ENCODE results near the gene NDUFS7. TPM values are rescaled to one million over a fixed set of nuclear protein-coding genes. Genes with fewer than 3 reads are reported as not detected.

NDUFS7 gene
- total and polyA plus RNA-seq, 10 of the 15 experiments (the other 5 are each of a cell fraction or from before 2014, with no cell fraction given): 5.1 to 282 (median 92.9) TPM

DNA sequence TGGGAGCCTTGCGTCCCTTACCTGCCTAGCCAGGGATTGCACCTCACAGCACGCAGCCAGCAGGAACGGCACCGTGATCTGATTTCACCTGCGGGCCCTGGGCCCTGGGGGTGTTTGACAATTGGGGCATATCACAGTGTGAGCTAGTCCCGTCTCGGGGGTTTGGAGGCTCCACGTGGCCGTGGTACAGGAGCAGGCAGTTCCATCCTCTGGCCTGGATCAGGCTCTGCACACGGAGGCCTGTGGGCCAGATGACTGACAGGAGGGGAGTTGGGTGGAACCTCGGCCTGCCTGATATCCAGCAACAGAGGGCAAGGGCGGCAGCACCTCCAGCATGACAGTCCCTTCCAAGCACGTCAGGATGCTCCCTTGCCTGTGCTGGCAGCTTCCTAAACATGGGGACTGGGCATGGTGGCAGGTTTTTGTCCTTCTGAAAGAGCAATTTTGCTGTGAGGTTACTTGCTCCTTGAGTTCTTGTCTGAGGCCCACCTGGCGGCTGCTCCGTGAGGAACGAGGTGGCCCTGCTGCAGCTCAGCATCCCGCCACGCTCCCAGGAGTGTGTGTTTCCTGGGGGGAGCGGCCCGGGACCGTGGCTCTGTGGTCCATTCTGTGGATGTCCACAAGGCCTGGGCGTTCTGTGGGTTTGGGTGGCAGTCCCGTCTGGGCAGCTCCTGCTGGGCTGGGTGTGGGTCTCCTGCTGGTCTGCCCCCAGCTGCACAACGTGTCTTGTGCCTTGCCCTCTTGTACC, 48.2 kb downstream of the NDUFS7 start:
- H4K20me1 ChIP-seq (ENCODE audit: control insufficient read depth, insufficient read depth): no peaks in the 10 kb centered on the region

DNA sequence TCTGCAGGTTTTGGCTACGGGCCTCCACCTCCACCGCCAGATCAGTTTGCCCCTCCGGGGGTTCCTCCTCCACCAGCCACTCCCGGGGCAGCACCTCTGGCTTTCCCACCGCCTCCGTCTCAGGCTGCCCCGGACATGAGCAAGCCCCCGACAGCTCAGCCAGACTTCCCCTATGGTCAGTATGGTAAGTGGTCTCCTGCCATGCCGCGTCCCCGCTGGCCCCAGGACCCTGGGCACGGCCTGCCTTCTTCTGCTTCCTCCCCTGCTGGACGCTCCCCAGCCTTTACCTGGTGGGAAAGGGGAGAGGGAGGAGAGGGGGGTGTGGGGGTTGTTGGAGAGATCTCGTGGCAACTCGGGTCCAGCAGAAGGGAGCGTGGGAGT, 48.8 kb downstream of the NDUFS7 start:
- BruUV-seq (replicated peaks): no TSS peak
- ChIA-PET SMC1A (ENCODE audit: uncharacterized antibody, unreplicated experiment) (no interaction called here), CTCF (no interaction called here), RAD21 (ENCODE audit: unreplicated experiment) (no interaction called here), POLR2A (no interaction called here)
- no peak for DNase-seq (ENCODE audit: low read depth, low spot score)
- H3K9ac ChIP-seq (ENCODE audit: control insufficient read depth, insufficient read depth, low read length): no peak overlapping the region
- H3K27ac ChIP-seq (ENCODE audit: control insufficient read depth, insufficient read depth): no peak overlapping the region
- peaks cover 12 to 39% of the 10 kb centered on the region in 2 experiments for H3K36me3 ChIP-seq (ENCODE audit: control insufficient read depth in 2 of 2, insufficient read depth in 2 of 2, low read length in 1 of 2)
- no peak overlapping the region for H3K4me3 ChIP-seq
- in situ Hi-C loops (cut with MboI): no loop called here
- no peak for TF ChIP-seq LARP7 (IDR thresholded peaks at IDR 0.05)
- TF ChIP-seq POLR2A (IDR thresholded peaks at IDR 0.05; ENCODE audit: low read depth, low read length): 0 out of 2 replicates have a peak, but pooled peaks have one; percentile 2
- no peaks in the 10 kb centered on the region for H3K9me3 ChIP-seq (replicated peaks; ENCODE audit: control insufficient read depth, insufficient read depth, low read length)
- no peak overlapping the region for H2AFZ ChIP-seq (ENCODE audit: control insufficient read depth, low read depth, low read length)
- H4K20me1 ChIP-seq (ENCODE audit: control insufficient read depth, insufficient read depth): no peaks in the 10 kb centered on the region
- no peaks in the 10 kb centered on the region for H3K4me1 ChIP-seq (ENCODE audit: control insufficient read depth, insufficient read depth, low read length)
- H3K4me2 ChIP-seq (ENCODE audit: control insufficient read depth, insufficient read depth): no peak overlapping the region
- intact Hi-C loops (cut with micrococcal nuclease; ENCODE audit: unreplicated experiment): no loop called here
- no peak for ATAC-seq
- no peaks in the 10 kb centered on the region for H3K27me3 ChIP-seq (replicated peaks in 1 of 2; ENCODE audit: control insufficient read depth in 2 of 2, insufficient read depth in 2 of 2, low read length in 1 of 2)
- 97% methylated on average over 16 of the region's 16 CpGs for WGBS (ENCODE audit: insufficient coverage, insufficient replicate concordance, low lambda C conversion rate, missing lambda C conversion rate)
- FAIRE-seq: no peak
- H3K79me2 ChIP-seq (ENCODE audit: control insufficient read depth, insufficient read depth, low read length): no peaks in the 10 kb centered on the region

More for the DNA sequence above, 48.2 kb downstream of the NDUFS7 start:
- 91% methylated on average over 24 of the region's 24 CpGs for WGBS (ENCODE audit: insufficient coverage, insufficient replicate concordance, low lambda C conversion rate, missing lambda C conversion rate)
- Histone ChIP-seq H3K79me2 (ENCODE audit: control insufficient read depth, insufficient read depth, low read length) (no peaks in the 10 kb centered on the region), H3K4me2 (ENCODE audit: control insufficient read depth, insufficient read depth) (no peak overlapping the region), H2AFZ (ENCODE audit: control insufficient read depth, low read depth, low read length) (no peak overlapping the region), H3K36me3 (ENCODE audit: control insufficient read depth in 2 of 2, insufficient read depth in 2 of 2, low read length in 1 of 2) (peaks cover 13 to 41% of the 10 kb centered on the region in 2 experiments), H3K4me3 (no peak overlapping the region), H3K9ac (ENCODE audit: control insufficient read depth, insufficient read depth, low read length) (no peak overlapping the region), H3K9me3 (replicated peaks; ENCODE audit: control insufficient read depth, insufficient read depth, low read length) (no peaks in the 10 kb centered on the region), H3K4me1 (ENCODE audit: control insufficient read depth, insufficient read depth, low read length) (no peaks in the 10 kb centered on the region), H3K27ac (ENCODE audit: control insufficient read depth, insufficient read depth) (no peak overlapping the region), H3K27me3 (replicated peaks in 1 of 2; ENCODE audit: control insufficient read depth in 2 of 2, insufficient read depth in 2 of 2, low read length in 1 of 2) (no peaks in the 10 kb centered on the region)
- no peak for DNase-seq (ENCODE audit: low read depth, low spot score)
- ChIA-PET POLR2A (no interaction called here), SMC1A (ENCODE audit: uncharacterized antibody, unreplicated experiment) (no interaction called here), CTCF (no interaction called here), RAD21 (ENCODE audit: unreplicated experiment) (no interaction called here)
- FAIRE-seq: no peak
- in situ Hi-C loops (cut with MboI): no loop called here
- intact Hi-C loops (cut with micrococcal nuclease; ENCODE audit: unreplicated experiment): no loop called here
- ATAC-seq: no peak
- no TSS peak for BruUV-seq (replicated peaks)
- TF ChIP-seq POLR2A (IDR thresholded peaks at IDR 0.05; ENCODE audit: low read depth, low read length): peak; percentile 44; the same call in 1 of the 2 replicates
- TF ChIP-seq, protein P1, sequence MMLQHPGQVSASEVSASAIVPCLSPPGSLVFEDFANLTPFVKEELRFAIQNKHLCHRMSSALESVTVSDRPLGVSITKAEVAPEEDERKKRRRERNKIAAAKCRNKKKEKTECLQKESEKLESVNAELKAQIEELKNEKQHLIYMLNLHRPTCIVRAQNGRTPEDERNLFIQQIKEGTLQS (IDR thresholded peaks at IDR 0.05; ENCODE audit: borderline replicate concordance, extremely low read depth, low read depth, low read length): no peak
- TF ChIP-seq EZH2 (IDR thresholded peaks at IDR 0.05; ENCODE audit: borderline replicate concordance, control insufficient read depth, low read depth, low read length): no peak
- no peak for TF ChIP-seq SP1 (IDR thresholded peaks at IDR 0.05; ENCODE audit: low read depth, low read length)
- TF ChIP-seq BHLHE40 (IDR thresholded peaks at IDR 0.05; ENCODE audit: borderline replicate concordance in 1 of 2, low read depth in 2 of 2, low read length in 1 of 2): no peak
- TF ChIP-seq SPI1 (IDR thresholded peaks at IDR 0.05; ENCODE audit: borderline replicate concordance, insufficient read depth, low read depth, low read length): no peak
- TF ChIP-seq KAT2A (conservative IDR thresholded peaks at IDR 0.05; ENCODE audit: control insufficient read depth, low read depth, low read length): no peak
- TF ChIP-seq RUNX3 (IDR thresholded peaks at IDR 0.05; ENCODE audit: low read length): no peak
- no peak for TF ChIP-seq ZSCAN29 (IDR thresholded peaks at IDR 0.05)

Measured in GM12878 (cell line).